NCI-H1105 (cell line): Measurements from ENCODE around the gene MYADML2.
"Not testable (repeated sequence)": the region's sequence is repeated elsewhere in the genome, so short reads cannot be mapped to it uniquely, and the experiment has no call there.

Experiments
- DNase-seq: peaks from one replicate; lab custom pipeline; 2025; lab: John Stamatoyannopoulos, UW

The MYADML2 gene

DNA sequence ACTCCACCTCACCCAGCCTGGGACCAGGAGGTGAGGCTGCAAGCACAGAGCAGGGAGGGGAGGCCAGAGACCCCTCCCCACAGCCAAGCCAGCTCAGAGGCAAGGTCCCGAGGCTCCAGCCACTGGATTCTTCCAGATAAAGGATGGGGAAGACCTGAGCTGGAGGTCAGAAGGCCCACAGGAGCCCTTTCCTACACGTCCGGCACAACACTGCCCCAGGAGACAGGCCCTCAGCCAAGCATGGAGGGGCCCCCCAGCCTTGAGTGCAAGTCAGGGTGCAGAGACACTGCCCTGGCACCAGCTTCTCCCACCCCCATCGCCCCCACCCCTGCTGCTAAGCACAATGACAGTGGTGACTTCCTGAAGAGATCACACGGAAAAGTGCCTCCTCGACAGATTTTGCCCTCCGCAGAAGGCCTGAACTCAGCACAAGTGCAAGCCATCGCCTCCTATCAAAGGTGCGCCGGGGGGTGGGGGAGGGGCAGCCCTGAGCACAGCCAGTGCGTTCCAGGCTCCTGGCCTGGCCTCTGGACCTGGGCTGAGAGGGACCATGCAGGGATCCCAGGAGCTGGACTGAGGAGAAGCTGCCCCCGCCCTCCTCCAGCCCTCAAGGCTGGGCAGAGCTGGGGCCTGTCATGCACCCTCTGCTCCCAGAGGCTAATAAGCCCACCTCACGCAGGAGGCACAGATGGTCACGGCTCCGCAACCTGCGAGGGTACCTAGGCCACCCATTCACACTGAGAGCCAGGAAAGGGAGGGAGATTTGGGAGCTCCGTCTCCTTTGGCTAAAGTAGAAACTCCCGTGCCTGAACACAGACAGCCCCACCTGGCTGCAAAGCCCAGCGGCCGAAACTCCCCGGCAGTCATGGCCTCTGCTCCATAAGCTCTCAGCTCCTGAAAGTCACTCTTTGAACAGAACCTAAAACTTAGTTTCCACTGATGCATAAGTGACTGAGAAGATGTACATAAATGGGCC, 22.2 kb downstream of the MYADML2 start:
- DNase-seq, result no peak

DNA sequence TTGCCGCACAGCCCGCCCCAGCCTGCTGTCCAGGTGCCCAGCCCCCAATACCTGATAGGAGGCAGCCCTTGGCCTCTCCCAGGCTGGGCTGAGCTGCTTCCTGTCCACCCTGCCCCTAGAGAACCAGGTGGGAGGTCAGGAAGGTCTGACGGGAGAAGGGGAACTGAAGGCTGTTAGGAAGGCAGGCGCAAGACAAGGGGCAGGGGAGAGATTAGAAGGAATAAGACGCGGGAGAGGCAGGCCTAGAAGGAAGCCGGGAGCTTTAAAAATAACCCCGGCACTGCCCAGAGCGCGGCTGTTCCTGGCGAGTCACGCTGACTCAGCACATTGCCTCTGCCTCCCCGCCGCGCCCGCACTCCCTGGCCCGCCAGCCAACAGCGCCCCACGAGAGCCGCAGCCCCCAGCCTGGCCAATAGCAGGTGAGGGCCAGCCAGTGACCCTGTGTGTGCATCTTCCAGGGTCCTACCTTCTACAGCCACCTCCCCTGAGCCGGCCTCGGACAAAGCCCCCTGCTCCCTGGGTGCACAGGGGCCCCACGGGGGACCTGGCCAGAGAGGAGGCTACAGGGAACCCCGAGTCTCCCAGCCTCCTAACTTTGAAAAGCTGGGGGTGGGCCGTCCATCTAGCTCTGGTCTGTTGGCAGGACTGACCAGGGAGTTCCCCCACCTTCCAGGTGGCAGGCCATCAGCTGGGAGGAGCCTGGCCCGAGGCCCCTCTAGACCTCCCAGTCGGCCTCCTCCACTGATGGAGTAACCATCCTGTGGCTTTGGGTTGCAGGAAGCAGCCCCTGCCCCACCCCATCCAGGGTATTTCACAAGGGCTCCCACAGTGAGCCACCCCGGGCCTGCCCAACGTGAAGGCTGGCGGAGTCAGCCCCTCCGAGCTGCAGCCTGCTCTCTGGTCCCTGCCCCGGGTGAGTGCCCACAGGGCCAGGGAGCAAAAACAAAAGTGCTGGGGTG, 23.5 kb downstream of the MYADML2 start:
- no peak for DNase-seq

DNA sequence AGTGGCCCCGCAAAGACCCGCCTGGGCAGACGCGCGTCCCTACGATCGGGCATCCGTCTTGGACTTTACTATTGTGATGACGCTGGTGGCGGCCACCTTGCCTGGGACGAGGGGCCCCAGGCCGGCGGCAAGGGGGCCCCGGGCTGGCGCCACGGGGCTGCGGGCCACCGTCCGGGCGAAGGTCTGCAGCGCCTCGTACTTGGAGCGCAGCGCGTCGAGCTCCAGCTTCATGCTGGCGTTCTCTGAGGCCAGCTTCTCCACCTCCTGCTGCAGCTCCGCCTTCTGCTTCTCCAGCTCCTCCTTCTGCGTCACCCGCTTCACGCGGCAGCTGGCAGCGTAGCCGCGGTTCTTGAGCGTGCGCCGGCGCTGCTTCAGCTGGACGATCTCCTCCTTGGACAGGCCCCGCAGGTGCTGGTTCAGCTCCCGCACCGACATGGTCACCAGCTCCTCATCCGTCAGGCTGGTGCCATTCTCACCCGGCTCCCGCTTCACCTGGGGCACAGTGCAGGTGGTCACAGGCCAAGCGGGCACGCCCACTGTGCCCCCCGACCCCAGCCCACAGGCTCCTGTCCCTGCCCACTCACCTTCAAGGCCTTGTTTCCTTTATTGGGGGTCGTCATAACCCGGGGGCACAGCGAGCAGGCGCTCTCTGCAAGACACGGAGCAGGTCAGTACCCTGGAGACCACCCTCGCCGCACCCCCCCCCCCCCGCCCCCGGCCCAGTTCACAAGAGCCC, 24.3 kb downstream of the MYADML2 start:
- no peak for DNase-seq

DNA sequence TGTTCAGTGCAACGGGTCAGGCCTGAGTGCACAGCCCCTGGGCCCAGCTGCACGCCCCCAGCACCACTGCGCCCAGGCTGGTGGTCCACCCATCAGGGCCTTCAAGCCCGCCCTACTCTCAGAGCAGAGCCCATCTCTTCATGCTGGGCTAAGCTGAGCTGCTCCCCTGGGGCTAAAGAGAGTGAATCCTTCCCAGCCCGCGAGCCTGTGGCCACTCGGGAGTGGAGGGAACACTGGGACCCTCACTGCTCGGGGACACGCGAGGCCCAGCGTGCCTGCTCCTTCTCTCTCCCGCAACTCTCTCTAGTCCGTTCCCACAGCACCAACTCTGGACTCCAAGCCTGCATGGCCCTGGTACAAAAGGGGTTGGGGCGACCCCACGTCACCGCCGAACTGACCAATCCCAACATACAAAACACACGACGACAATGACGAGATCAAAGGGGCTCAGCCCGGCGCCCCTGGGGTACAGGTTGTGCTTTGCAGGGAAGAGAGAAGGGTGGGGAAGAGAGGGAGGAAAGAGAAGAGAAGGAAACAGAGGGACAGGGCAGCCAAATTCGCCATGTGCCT, 25.0 kb downstream of the MYADML2 start:
- no peak for DNase-seq

DNA sequence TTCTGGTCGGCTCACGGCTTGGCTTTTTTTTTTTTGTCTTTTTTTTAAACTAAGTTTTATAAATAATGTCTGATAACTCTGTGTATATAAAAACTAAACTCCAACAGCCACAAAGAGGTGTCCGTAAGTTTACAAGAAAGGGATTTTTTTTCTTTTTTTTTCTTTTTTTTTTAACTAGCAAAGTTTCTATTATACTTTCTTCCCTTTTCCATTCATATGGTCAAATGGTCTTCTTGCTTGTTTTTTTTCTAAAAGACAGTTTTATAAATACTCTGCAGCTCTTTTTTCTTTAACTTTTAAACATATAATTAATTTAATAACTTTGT, 25.5 kb downstream of the MYADML2 start:
- DNase-seq, result no peak

DNA sequence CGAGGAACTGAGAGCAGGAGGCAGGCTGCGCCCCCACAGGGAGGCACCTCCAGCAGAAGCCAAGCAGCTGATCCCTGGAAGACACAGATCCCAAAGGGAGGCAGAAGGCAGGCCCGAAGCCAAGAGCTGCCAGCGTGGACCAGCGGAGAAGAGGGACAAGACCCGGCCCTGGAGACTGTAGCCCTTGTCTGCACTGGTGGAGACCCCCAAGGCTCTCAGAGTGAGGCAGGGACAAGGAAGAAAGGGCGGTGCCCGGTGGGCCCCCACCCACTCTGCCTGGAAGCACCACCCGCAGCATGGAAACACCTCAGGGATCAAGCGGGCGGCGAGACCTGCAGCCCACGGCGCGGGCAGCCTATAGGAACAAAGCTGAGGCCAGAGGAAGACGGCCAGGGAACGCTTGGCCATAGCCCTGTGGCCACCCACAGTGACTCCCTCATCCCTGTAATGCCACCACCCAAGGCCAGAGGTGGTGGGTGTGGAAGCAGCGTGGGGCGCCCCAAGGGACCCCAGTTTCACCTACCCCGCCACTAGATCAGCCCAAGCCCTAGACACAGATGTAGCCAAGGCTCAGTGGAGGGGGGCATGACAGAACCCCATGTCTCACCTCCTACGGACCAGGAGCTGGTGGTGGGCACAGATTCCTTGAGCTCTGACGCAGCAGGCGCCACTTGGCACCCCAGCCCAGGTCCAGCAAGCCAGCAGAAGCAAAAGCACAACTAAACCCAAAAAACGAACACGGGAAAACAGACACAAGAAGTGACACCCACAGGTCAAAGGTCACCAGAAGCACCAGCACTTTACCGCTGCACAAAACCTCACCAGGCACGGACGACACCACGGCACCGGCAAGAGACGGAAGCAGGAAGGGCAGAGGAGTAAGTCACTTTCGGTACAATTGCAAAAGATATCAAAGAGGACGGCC, 26.2 kb downstream of the MYADML2 start:
- DNase-seq, result no peak

DNA sequence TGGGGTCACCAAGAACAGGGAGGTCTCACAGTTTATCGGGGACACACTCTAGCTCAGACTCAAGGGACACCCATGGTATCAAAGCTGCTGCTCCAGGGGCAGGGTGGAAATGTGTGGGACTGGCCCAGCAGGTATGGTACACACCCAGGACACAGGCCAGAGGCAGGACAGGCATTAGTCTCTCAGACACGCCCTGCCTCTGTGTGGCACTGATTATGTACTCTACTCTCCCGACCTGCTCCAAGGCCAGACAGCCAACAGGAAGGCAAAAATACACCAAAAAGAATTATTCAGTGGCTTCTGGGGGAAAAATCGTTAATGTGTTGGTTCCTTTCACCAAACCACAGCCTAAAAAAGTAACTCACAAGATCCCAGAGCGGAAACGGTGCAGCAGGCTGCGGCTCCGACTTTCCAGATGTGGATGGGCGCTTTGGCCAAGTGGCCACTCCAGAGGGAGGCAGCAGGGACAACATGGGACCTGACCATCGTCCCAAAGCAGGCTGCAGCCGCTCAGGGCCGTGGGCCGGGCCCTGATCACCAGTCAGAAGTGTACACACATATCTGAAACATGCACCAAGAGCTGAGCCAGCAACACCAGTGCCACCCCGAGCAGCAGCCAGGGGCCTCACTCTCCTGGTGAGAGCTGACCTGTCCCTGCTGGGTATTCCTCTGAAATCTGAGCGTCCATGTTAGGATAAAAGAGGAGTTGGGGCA, 28.0 kb downstream of the MYADML2 start:
- no peak for DNase-seq

DNA sequence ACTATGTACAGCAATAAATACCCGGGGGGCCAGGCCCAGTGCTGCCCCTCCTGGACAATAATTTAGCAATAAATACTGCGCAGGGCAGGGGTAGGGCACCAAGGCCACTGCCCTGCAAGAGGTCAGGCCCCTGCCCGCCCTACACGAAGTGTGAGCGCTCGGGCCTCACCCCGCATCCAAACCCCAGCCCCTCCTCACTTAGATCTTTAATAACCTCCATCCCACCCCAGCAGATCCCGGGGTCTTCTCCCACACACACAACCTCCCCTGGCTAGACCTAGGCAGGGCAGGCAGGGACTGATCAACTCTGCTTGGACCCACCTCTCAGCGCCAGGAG, 28.7 kb downstream of the MYADML2 start:
- not testable (repeated sequence) for DNase-seq

DNA sequence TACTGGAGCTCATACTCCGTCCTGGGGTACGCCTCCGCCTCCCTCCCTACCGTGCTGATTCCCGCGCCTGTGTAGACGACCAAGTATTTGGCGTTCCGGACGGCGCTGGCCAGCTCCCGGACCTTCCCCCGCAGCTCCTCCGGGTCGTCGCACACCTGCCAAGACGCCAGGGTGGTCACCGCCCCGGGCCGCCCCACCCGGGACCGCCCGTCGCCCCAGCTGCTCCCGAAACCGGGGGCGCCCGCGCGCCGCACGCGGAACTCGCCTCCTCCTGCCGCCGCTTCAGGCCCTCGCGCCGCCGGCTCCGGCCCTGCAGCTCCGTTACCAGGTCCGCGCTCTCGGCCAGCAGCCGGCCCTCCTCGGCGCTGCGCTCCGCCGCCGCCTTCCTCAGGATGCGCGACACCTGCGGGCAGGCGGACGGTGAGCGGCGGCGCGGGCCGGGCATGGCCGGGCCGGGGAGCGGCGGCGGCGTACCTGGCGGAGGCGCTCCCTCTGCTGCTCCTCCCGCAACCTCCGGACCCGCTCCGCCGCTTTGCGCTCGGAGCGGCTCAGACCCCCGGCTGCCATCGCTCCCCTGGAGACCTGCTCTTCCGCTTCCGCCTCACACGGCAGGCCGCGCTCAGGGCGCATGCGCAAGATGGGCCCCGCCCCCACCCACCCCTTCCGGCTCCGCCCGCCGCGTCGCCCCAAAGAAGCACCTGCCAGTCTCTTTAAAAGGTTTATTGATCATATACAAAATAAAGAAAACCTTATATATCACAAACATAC, 29.3 kb downstream of the MYADML2 start, which contains the start of gene SIRT7:
Gene SIRT7 (minus strand): TSS at position 612 of the 768 bp plus-strand sequence. CDS start 45 bp downstream, at position 567.
- DNase-seq, result peak; percentile 47

DNA sequence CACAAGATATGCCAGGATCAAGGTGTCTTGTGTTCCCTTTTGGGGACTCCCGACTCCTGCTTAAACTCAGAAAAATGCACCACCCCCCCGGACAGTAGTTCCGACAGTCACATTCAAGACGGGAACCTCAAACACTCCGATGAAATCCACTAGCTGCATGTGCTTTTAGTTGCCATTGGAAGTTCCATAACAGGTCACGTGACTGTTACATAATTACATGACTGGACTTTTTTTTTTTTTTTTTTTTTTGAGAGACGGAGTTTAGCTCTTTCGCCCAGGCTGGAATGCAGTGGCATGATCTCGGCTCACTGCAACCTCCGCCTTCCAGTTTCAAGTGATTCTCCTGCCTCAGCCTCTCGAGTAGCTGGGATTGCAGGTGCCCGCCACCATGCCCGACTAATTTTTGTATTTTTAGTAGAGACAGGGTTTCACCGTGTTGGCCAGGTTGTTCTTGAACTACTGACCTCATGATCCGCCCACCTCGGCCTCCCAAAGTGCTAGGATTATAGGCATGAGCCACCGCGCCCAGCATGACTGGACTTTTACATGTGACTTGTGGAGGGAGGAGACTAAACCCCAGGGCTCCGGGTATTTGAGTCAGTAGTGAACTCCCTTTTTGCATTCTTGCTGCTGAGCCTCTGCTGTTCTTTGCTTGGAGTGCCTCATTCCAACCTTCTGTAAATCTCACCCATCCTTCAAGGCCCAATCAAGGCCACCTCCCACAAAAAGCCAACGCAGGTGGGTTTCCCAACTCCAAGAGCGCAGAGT, 30.6 kb downstream of the MYADML2 start:
- DNase-seq, result no peak

DNA sequence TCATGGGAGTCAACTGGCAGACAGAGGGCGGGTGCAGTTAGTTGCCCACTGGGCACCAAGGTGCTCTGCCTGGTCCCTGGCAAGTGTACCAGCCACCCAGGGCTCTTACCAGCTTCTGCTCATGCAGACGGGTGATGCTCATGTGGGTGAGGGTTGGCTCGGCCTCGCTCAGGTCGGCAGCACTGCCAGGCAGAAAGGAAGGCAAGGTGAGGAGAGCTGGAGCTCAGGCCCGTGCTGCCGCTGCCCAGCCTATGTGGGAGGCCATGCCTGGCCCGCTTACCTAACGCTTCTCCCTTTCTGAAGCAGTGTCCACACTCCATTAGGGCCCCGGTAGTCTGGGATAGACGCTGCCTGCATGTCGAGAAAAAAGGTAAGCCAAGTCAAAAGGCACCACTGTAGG, 31.7 kb downstream of the MYADML2 start:
- no peak for DNase-seq

DNA sequence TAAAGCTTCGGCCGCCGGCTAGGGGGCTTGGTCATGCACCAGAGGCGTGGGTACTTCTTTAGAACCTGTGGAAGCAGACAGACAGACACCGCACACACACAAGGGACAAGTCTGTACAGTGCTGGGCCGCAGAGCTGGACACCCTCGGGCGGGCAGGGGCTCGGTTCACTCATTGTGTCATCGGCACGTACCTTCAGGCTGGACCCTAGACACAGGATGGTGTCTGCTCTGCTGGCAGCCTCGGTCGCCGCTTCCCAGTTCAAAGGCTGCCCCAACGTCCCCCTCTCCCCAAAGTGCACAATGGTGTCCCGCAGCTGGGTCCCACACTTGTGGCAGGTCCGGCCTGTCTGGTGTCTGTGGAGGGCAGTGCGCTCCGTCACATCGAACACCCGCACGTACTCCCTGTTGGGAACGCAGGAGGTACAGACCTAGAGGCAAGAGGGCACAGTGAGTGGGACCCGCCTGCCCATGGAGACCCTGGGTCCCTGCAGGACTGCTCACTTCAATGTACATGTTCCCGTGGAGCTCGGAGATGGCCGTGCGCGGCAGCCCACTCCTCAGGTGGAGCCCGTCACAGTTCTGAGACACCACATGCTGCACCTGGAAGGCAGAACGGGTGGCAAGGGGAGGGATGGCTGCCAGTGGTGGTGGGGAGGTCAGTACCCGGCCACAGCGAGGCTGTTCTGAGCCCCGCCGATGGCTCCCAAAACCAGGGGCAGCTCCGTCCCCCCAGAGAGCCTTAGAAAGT, 32.8 kb downstream of the MYADML2 start:
- no peak for DNase-seq

DNA sequence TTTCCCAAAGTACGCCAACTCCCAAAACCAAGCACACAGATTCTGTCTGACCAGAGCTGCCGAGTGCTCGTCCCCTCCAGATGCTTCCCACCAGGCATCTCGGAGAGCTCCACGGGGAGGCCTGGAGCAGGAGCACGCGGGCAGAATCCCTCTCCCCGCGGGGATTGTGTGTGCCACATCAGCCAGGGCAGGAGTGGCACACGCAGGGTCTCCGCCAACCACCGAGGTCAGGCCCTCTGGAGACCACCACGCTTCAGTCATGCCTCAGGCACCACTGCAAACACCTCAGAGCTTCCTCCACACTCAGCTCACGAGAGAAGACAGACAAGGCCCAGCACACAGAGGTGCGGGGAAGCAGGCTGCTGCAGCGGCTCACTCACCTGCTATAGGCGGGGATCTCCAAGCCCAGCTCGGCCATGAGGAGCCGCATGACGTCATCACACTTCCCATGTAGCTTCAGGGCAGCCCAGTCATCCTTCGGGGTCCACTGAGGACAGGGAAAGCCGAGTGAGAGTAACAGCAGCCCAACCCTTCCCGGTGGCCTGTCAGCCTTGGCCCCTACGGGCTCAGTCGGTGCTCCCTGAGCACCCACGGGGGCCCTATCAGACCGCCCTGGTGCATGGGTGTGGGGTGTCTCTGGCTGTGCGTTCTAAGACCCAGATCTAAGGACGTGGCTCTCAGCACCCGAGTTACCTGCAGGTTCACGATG, 33.5 kb downstream of the MYADML2 start:
- DNase-seq, result no peak

DNA sequence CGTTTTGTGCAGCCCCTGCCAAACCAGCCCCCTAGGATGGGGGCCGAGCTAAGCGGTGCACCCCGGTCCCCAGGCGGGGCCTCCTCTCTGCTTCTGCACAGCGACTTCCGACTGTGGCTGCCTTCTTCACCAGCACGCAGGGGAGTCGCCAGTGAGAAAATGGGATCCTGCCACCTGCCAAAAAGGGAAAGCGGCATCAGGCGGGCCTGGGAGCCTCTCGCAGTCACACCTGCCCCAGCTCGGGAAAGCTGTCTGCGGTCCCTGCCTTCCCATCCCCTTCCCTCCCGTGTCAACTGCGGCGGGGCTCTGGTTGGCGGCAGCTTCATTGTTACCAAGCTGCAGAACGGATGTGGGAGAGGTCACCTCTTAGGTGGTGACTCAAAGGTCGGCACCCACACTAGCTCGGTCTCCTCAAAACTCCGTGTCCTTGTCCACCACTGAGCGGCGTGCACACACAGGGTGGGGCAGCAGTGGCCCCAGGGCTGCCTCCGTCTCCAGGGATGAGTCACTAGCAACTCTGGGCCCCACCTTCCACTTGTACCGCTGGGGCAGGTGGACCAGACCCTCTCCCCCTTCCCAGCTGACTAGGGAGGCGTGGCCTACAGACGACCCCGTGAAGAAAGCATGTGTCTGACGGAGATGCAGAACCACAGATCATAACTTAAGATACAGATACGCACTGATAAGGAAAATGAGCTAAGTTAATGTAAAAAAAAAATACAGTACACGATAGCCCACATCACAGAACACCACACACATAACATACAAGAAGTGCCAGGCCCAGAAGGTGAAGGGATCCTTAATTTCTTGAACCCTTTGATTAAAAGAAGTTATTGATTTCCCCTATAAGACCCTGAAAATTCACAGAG, 34.4 kb downstream of the MYADML2 start:
- no peak for DNase-seq

DNA sequence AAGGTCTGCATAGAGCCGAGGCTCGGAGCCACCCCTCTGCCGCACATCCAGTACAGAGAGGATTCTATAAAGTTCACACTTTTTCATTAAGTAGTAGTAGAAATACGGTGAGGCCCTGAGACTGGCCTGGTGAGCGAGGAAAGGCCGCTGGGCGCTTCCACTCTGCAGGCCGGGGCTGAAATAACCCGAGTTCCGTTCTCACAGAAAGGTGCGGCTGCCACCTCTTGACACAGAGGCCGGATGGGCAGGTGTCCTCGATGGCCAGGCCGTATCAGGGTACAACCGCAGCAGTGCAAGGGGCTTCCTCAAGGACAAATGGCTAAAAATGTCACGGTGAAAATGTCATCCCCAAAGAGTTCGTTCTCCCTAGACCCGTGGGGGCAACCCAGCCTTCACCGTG, 35.1 kb downstream of the MYADML2 start:
- no peak for DNase-seq
